ENCODE measurements around the gene TCERG1L. TPM values are rescaled to one million over a fixed set of nuclear protein-coding genes. Genes with fewer than 3 reads are reported as not detected.

TCERG1L gene
- polyA plus RNA-seq, 1 experiment: not detected

GRCh38 chr10:131166486-131166885, 145.0 kb downstream of the TCERG1L start:
- ChIA-PET POLR2A (no interaction called here), CTCF (no interaction called here)
- TF ChIP-seq CTCF (IDR thresholded peaks at IDR 0.05; ENCODE audit: insufficient read depth, low read depth, low read length): no peak
- H3K27me3 ChIP-seq (ENCODE audit: control insufficient read depth, insufficient read depth, low read length): no peaks in the 10 kb centered on the region
- H3K4me3 ChIP-seq (ENCODE audit: low read depth, low read length): no peak overlapping the region
- no peak for DNase-seq (ENCODE audit: low read depth)
- H3K36me3 ChIP-seq (ENCODE audit: control insufficient read depth, insufficient read depth, low read length): no peaks in the 10 kb centered on the region

- CTCF ChIA-PET: no interaction called here
Measured at GRCh38 chr10:131165092-131165491, 146.4 kb downstream of the TCERG1L start.

GRCh38 chr10:131162866-131163843, 148.4 kb downstream of the TCERG1L start:
- H3K4me3 ChIP-seq (ENCODE audit: low read depth, low read length): no peak overlapping the region
- POLR2A ChIA-PET: no interaction called here
- CTCF ChIA-PET: no interaction called here
- no peak for DNase-seq (ENCODE audit: low read depth)
- H3K27me3 ChIP-seq (ENCODE audit: control insufficient read depth, insufficient read depth, low read length): no peaks in the 10 kb centered on the region
- TF ChIP-seq CTCF (IDR thresholded peaks at IDR 0.05; ENCODE audit: insufficient read depth, low read depth, low read length): no peak
- no peaks in the 10 kb centered on the region for H3K36me3 ChIP-seq (ENCODE audit: control insufficient read depth, insufficient read depth, low read length)

More at GRCh38 chr10:131165092-131165491, 146.4 kb downstream of the TCERG1L start:
- Histone ChIP-seq H3K4me3 (ENCODE audit: low read depth, low read length) (no peak overlapping the region), H3K36me3 (ENCODE audit: control insufficient read depth, insufficient read depth, low read length) (no peaks in the 10 kb centered on the region), H3K27me3 (ENCODE audit: control insufficient read depth, insufficient read depth, low read length) (no peaks in the 10 kb centered on the region)
- POLR2A ChIA-PET: no interaction called here
- no peak for DNase-seq (ENCODE audit: low read depth)
- no peak for TF ChIP-seq CTCF (IDR thresholded peaks at IDR 0.05; ENCODE audit: insufficient read depth, low read depth, low read length)

GRCh38 chr10:131162211-131162610, 149.3 kb downstream of the TCERG1L start:
- ChIA-PET POLR2A (no interaction called here), CTCF (no interaction called here)
- Histone ChIP-seq H3K36me3 (ENCODE audit: control insufficient read depth, insufficient read depth, low read length) (no peaks in the 10 kb centered on the region), H3K4me3 (ENCODE audit: low read depth, low read length) (no peak overlapping the region), H3K27me3 (ENCODE audit: control insufficient read depth, insufficient read depth, low read length) (no peaks in the 10 kb centered on the region)
- DNase-seq (ENCODE audit: low read depth): no peak
- TF ChIP-seq CTCF (IDR thresholded peaks at IDR 0.05; ENCODE audit: insufficient read depth, low read depth, low read length): no peak

- CTCF ChIA-PET: no interaction called here
- no peaks in the 10 kb centered on the region for H3K27me3 ChIP-seq (ENCODE audit: control insufficient read depth, insufficient read depth, low read length)
- no peak overlapping the region for H3K4me3 ChIP-seq (ENCODE audit: low read depth, low read length)
- POLR2A ChIA-PET: no interaction called here
- H3K36me3 ChIP-seq (ENCODE audit: control insufficient read depth, insufficient read depth, low read length): no peaks in the 10 kb centered on the region
- no peak for DNase-seq (ENCODE audit: low read depth)
- TF ChIP-seq CTCF (IDR thresholded peaks at IDR 0.05; ENCODE audit: insufficient read depth, low read depth, low read length): no peak
Measured at GRCh38 chr10:131161087-131161486, 150.4 kb downstream of the TCERG1L start.

Data from BJ (cell line).